ENCODE data around the gene NUDT3.
"Not testable (repeated sequence)": the region's sequence is repeated elsewhere in the genome, so short reads cannot be mapped to it uniquely, and the experiment has no call there.

The NUDT3 gene

DNA sequence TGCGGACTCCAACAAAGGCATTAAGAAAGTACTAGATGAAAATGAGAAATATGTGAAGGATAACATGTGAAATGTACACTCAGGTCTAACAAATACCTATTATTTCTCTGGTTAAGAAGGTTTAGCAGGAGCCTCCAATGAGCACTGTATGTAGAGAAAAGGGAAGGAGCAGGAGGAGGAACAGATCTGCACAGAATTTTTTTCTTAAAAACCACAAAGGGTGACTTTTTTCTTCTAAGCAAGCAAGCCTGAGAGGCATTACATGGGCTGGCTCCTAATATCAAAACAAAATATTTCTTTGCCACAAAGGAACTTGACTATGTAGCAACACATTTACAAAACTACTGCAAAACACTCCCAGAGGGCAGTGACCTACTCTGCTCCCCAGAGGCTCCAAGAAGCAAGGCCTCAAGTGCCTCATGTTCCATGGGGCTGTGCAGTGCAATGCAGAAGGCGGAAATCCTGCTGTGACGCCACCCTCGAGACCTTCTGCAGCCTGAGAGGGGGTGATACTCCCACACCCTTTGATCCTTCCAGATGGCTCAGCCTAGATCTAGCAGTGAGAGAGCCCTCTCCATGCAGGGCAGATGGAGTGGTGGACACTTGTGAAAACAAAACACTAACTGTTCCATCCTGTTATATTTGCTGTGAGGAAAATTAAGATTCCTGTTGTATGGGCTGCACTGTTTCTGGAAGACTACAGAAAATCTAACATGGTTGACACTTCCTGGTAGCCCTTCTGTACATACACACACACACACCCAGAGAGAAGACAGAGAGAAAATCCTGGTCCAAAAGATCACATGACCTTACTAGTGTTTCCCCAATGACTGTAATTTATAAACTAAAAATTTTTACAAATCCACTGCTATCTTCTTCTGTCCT is 107.7 kb downstream of the NUDT3 start:
- DNase-seq: no peak

DNA sequence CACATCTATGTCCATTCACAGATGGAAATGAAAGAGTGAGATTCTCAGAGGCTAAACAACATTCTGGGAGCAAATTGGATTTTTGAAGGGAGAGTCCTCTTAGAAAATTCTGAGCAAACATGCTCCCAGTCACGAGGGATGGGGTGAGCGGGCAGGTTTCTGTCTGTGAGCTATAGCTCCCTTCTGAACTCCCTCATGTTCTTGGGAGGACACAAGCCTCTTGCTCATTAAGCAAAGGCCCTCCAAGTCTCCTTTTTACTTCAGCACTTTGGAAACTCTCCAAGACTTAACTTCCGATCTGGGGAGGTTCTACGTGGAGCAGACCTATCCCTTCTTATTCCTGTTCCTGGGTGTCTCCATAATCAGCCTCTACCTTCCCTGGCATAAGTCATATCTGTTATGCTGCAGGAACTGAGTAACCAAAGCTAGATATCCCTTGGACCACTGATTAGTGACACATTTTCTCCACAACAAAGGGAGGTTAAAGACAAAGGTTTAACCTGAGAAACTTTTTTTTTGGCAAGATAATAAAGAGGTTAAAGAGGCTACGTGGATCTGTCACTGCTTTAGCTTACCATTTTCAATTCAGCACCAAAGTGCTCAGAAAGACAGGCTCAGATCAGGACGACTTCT is 110.7 kb downstream of the NUDT3 start:
- DNase-seq: no peak

DNA sequence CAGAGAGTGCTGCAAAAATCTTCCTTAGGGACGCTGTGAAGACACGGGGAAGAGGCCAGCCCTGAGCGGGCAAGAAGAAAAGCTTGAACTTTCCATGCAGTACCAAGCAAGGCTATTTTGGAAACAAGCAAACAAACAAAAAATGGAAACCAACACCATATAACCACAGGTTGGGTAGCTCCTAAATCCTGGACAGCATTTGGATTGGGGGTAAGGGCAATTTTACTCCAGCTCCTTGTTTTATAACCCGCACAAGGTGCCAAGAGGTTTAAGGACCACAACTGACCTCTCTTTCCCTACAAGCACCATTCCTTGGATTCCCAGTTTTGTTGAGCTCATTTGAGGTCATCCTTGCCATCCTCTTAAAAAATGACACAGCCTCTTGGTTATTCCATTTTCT is 112.3 kb downstream of the NUDT3 start:
- DNase-seq: no peak

DNA sequence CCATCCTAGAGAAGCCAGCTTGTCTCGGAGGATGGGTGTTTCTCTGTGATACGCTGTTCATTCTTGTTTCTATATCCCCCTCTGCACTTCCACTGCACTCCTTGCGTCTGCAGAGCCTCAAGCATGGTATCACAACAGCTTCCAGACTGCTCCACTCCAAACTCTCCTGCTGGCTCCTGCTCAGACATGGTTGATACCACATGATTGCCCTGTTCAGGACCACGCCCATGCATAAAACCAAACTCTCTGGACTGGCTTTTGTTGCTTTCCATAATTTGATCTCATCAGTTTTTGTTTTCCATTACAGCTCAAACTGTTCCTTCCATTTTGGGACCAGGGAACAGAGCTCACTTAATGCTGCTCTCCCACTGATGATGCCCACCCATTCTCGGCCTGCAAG is 113.6 kb downstream of the NUDT3 start:
- no peak for DNase-seq

DNA sequence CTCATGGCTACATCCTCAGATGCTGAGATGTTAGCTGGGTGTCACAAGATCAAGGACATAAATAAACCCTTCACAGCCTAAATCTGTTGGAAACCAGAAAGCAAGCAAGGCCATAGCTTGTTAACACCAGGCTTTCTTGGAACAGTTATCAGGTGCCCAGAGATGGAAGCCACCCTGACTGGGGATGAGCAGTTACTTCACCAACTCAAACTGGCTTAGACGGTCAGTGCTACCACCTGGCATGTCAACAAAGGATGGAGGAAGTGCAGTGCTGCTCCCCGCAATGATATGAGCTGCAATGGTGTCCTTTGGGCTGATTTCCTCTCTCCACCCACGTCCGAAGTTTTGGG is 114.7 kb downstream of the NUDT3 start:
- no peak for DNase-seq

DNA sequence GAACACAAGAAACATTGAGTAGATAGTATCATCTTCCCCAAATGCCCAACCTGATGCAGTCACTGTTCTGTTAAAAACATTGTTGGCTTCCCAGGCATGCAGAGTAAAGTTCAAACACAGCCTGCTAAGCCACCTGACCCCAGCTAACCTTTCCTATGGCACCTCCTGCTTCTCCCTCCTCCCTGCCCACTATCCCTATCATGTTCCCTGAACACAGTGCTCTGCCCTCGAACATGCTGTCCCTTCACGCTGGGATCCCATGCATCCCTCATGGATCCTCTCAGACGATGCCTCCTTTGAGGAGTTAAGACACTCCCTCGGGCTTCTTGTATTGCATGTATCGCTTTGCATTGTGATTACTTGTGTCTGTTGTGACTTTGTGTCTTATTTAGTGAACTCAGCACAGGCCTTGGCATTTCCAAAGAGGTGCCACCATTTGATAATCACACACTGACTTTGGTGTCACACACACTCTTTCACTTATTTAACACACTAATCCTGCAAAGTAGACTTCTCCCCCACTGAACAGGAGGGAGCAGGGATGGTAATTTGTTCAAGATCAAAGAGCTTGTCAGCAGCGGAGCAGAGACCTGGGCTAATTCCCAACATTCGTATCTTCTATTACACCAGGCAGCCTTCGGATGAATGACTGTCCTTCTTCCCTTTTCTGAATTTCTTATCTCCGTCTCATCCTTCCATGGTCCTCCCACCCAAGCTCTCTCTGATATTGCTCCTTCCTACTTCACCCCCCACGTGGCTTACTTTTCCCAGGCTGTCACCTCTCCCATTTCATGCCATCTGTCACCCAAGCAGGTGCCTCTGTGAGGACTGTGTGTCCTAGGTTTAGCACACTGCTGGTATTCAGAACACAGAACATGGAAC is 115.3 kb downstream of the NUDT3 start:
- no peak for DNase-seq

DNA sequence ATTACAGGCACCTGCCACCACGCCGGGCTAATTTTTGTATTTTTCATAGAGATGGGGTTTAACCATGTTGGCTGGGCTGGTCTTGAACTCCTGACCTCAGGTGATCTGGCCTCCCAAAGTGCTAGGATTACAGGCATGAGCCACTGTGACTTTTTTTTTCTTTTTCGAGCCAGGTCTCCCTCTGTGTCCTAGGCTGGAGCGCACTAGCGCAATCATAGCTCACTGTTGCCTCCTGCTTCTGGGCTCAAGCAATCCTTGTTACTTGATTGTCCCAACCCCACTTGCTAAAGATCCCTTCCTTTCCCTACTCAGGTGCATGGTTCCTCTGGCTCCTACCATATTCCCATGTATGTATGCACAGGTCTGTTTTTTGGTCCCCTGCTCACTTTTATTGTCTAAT is 116.3 kb downstream of the NUDT3 start:
- no peak for DNase-seq

DNA sequence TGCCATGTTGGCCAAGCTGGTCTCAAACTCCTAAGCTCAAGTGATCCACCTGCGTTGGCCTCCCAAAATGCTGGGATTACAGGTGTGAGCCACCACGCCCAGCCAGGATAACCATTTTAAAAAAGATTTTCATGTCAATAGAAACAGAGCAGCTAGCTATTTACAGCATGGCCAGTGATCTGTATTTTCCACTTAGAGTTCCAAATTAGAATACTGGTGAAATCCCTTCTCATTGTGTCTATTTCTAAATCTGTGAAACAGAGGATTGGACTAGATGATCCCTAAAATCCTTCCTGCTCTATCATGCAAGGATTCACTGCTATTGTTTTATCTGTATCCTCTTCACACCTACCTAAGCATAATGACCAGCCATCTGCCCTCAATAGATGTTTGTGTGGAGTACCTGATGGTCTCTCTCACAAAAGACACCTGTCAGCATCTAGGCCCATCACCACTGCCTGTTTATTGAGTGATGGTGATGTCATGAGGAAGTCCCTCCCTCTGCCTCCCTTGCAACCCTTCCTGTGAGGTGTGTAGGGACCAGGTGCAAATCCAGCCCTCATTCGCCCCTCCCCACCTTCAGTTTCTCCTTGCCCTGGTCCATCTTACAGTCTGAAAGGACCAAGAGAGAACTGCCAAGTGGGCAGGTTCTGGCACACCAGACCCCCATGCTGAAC is 117.2 kb downstream of the NUDT3 start:
- no peak for DNase-seq

DNA sequence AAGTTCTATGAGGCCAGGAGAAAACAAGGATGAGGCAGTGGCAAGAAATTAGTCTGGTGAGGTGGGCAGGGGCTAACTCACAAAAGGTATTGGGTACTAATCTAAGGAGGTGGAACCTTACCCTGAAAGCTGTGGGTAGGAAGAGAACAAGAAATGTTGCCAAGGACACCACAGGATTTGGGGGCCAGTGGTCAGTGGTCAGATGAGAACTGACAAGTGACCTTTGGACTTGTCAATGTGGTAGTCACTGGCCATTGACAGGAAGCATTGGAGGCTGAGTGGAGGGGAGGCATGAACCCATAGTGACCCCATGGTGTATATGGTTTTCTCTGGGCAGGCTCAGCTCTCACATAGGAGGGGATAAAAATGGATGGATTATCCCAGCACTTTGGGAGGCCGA is 118.3 kb downstream of the NUDT3 start:
- DNase-seq: no peak

DNA sequence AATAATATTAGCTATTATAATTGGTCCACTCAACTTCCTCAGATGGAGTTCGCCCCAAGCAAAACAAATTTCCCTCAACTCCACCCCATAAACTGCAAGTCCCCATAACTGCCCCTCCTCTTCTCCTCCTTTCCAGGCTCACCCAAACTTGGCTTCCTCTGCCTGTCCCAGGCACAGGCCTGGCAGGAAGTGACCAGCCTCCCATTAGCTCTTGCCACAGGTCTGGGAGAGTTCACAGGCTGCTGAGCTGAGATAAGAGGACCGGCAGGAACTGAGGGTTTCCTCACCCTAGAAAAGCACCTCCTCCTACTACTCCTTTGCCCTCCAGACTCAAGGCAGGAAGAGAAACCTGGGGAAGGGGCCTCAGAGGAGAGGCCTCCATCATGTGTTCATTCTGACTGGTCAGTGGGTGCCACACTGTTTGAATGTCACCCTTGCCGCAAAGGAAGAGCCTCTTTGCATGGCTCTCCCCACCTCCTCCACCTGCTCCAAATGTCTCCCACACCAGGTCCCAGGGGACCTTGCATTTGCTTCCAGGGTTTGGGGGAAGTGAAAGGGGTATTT is 119.1 kb downstream of the NUDT3 start:
- DNase-seq: no peak

DNA sequence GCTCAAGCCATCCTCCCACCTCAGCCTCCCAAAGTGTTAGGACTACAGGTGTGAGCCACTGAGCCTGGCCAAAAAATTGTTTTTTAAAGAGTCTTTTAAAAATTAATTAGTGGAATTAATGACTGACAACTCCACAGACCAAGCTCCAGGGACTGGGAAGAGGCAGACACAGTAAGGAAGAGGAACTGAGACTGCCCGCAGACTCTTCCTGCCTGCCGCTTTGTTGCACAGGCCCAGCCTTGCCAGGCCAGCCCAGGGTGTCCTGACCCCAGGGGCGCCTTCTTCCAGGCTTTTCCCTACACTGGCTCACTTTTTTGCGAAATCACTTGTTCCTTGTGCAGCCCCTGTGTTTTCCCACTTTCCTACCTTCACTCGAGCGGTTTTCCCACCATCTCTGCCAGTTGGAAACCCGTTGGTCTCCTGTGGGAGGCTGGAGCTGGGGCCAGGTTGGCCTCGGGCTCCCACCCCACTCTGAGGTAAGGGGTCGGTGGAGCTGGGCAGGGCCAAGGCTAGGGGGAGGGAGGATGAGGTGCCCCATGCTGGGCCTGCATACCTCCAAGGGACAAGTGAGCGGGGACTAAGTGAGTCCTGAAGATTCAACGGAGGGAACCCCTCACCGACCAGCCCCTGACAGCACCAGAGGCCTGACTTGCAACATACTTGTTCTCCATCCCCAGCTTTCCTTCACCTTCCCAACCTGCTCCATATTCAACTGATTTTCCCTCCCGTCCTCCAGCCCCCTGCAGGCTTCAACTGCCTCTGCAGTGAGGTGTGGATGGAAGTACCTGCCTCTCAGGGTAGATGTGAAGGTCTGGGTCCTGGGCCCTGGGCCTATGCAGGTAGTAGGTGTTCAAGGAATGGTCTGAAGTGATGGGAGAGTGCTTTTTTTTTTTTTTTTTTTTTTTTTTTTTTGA is 120.2 kb downstream of the NUDT3 start:
- DNase-seq: no peak

DNA sequence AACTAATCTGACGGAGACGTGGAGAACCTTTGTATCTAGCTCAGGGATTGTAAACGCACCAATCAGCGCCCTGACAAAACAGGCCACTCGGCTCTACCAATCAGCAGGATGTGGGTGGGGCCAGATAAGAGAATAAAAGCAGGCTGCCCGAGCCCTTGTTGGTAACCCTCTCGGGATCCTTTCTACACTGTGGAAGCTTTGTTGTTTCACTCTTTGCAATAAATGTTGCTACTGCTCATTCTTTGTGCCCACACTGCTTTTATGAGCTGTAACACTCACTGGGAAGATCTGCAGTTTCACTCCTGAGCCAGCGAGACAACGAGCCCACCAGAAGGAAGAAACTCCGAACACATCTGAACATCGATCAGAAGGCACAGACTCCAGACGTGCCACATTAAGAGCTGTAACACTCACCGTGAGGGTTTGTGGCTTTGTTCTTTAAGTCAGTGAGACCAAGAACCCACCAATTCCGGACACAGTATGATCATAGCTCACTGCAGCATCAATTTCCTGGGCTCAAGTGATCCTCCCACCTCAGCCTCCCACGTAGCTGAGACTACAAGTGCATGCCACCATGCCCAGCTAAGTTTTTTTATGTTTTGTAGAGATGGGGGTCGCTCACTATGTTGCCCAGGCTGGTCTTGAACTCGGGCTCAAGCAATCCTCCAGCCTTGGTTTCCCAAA is 122.7 kb downstream of the NUDT3 start:
- not testable (repeated sequence) for DNase-seq

DNA sequence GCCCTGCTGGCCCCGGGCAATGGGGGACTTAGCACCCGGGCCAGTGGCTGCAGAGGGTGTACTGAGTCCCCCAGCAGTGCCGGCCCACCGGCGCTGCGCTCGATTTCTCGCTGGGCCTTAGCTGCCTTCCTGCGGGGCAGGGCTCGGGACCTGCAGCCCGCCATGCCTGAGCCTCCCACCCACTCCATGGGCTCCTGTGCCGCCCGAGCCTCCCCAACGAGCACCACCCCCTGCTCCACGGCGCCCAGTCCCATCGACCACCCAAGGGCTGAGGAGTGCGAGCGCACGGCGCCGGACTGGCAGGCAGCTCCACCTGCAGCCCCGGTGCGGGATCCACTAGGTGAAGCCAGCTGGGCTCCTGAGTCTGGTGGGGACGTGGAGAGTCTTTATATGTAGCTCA is 123.3 kb downstream of the NUDT3 start:
- not testable (repeated sequence) for DNase-seq

DNA sequence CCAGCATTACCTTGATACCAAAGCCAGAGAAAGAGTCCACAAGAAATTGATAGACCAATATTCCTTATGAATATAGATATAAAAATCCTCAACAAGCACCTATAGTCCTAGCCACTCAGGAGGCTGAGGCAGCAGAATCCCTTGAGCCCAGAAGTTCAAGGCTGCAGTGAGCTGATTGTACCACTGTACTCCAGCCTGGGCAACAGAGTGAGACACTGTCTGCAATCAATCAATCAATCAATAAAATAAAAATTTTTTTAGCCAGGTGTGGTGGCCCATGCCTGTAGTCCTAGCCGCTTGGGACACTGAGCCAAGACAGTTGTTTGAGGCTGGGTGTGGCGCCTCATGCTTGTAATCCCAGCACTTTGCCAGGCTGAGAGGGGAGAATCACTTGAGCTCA is 124.7 kb downstream of the NUDT3 start:
- DNase-seq: no peak

DNA sequence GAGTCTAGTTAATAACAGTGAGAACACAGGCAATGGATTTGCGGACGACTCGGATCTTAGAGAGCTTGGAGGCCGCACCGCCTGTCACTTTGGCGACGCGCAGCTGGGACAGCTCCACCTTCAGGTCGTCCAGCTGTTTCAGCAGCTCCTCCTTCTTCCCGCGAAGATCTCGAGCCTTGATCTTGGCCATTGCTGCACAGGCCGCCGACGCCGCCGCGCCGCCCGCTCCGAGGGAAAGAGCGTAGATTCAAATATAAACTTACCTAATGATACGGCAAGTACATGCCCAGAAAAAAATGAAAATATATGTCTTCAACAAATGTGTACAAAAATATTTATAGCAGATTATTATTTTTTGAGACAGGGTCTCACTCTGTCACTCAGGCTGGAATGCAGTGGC is 129.0 kb downstream of the NUDT3 start:
- DNase-seq: not testable (repeated sequence)

DNA sequence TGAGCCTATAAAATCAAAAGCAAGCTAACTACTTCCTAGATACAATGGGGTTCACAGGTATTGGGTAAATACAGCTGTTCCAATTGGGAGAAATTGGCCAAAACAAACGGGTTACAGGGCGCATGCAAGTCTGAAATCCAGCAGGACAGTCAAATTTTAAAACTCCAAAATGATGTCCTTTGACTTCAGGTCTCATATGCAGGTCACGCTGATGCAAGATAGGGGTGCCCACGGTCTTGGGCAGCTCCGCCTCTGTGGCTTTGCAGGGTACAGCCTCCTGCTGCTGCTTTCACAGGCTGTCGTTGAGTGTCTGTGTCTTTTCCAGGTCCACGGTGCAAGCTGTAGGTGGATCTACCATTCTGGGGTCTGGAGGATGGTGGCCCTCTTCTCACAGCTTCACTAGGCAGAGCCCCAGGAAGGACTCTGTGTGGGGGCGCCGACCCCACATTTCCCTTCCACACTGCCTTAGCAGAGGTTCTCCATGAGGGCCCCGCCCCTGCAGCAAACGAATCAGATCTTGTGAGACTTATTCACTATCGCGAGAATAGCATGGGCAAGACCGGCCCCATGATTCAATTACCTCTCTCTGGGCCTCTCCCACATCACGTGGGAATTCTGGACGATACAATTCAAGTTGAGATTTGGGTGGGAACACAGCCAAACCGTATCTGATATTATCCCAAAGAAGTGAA is 131.7 kb downstream of the NUDT3 start:
- DNase-seq: no peak

DNA sequence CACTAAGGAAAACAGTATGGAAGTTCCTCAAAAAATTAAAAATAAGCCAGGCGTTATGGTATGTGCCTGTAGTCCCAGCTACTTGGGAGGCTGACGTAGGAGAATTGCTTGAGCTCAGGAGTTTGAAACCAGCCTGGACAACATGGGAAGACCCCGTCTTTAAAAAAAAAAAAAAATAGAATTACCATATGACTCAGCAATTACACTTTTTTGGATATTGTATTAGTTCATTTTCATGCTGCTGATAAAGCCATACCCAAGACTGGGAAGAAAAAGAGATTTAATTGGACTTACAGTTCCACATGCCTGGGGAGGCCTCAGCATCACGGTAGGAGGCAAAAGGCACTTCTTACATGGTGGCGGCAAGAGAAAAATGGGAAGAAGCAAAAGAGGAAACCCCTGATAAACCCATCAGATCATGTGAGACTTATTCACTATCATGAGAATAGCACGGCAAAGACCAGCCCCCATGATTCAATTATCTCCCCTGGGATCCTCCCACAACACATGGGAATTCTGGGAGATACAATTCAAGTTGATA is 132.9 kb downstream of the NUDT3 start:
- DNase-seq: no peak

DNA sequence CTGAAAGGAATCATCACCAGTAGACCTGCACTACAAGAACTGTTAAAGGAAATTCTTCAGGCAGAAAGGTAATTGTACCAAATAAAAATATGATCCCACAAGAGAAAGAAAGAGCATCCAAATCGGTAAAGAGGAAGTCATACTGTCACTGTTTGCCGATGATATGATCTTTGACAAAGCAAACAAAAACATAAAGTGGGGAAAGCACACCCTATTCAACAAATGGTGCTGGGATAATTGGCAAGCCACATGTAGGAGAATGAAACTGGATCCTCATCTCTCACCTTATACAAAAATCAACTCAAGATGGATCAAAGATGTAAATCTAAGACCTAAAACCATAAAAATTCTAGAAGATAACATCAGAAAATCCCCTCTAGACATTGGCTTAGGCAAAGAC is 140.1 kb downstream of the NUDT3 start:
- DNase-seq: not testable (repeated sequence)

DNA sequence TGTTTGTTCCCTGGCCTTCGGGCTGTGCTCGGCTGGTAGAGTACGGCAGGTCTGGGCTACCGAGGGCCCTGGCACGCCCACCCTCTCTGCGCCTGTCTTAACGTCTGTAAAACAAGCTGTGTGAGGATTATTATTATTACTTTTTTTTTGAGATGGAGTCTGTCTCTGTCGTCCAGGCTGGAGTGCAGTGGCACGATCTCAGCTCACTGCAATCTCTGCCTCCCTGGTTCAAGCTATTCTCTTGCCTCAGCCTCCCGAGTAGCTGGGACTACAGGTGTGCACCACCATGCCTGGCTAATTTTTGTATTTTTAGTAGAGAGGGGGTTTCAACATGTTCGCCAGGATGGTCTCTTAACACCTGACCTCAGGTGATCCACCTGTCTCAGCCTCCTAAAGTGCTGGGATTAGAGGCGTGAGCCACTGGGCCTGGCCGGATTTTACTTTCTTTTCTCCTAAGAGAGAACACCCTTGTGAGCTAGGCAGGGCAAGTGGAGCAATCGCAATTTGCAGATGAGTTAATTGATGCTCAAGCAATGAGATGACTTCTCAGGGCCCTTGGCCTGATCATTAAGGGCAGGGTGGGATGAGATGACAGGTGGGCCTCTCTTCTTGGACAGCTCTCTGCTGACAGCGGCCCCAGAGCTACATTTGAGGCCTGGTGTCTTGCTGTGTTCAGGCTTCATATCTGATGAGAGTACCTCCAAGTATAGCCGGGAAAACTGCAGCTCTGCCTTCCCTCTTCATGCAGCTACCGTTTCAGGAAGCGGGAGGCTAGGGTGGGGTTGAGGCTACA is 142.8 kb downstream of the NUDT3 start:
- DNase-seq: no peak

Data from NCI-H187 (cell line).